GM12878 (cell line): ENCODE measurements around the gene LGALS8. TPM values are rescaled to one million over a fixed set of nuclear protein-coding genes. Genes with fewer than 3 reads are reported as not detected.

Source experiments
- ATAC-seq: fragments of 200-7000 bp; cut with Tn5 transposase; 3 replicates; pipeline ENCODE4 v1.9.1; 2020; ENCODE audit warnings: mild to moderate bottlenecking, moderate library complexity
- BruUV-seq: library from RNA; stranded (reverse); fragments of 400-500 nt; replicated peaks from 2 replicates; lab custom pipeline; 2021; lab: Mats Ljungman, UMichigan
- CTCF ChIA-PET: fragments of 300-600 bp; sonication (Branson Sonifier 250); formaldehyde crosslinking; extraction: SDS; loops from one replicate; lab custom pipeline; 2021; ENCODE audit warnings: inconsistent platforms; lab: Yijun Ruan, JAX
- POLR2A ChIA-PET: fragments of 350-600 bp; formaldehyde crosslinking; extraction: SDS; loops from one replicate; lab custom pipeline; 2021; ENCODE audit warnings: inconsistent platforms; lab: Charles Lee
- RAD21 ChIA-PET: fragments of 300-600 bp; sonication (Branson Sonifier 250); formaldehyde crosslinking; loops from one replicate; lab custom pipeline; 2023; ENCODE audit warnings: antibody characterized with exemption; ENCODE audit not compliant: unreplicated experiment; lab: Charles Lee
- SMC1A ChIA-PET: fragments of 300-600 bp; sonication (Branson Sonifier 250); formaldehyde crosslinking; loops from one replicate; lab custom pipeline; 2023; ENCODE audit not compliant: unreplicated experiment, uncharacterized antibody; lab: Charles Lee
- DNase-seq: peaks from one replicate; pipeline ENCODE4 v3.0.0-alpha.2; 2011; ENCODE audit warnings: low read depth, low spot score
- FAIRE-seq: peaks from 3 replicates; lab custom pipeline; 2011; peaks lifted over from hg19 to GRCh38; lab: Jason Lieb, UNC
- H2AFZ ChIP-seq: 2 replicates; pipeline ENCODE4 v1.6.0; 2011; ENCODE audit warnings: low read depth, low read length, control low read depth; ENCODE audit not compliant: control insufficient read depth
- H3K27ac ChIP-seq: 2 replicates; pipeline ENCODE4 v1.5.1; 2011; ENCODE audit warnings: control low read depth; ENCODE audit not compliant: control insufficient read depth, insufficient read depth
- H3K27me3 ChIP-seq, 2 experiments: replicated peaks in 1 of 2; 2 replicates each; pipeline versions ENCODE4 v1.6.0 to v1.6.1; 2011; ENCODE audit warnings: low read length in 1 of 2; ENCODE audit not compliant: control insufficient read depth in 2 of 2, insufficient read depth in 2 of 2
- H3K36me3 ChIP-seq, 2 experiments: 2 replicates each; pipeline ENCODE4 v1.5.1; 2011; ENCODE audit warnings: low read length in 1 of 2; ENCODE audit not compliant: control insufficient read depth in 2 of 2, insufficient read depth in 2 of 2
- H3K4me1 ChIP-seq: 2 replicates; pipeline ENCODE4 v1.6.1; 2011; ENCODE audit warnings: mild to moderate bottlenecking, low read length, moderate library complexity, mixed read lengths; ENCODE audit not compliant: control insufficient read depth, insufficient read depth
- H3K4me2 ChIP-seq: 2 replicates; pipeline ENCODE4 v1.6.0; 2011; ENCODE audit warnings: control low read depth; ENCODE audit not compliant: control insufficient read depth, insufficient read depth
- H3K4me3 ChIP-seq: fragments of 200-600 bp; sonication (generic); 2 replicates; pipeline ENCODE4 v1.5.1; 2016
- H3K79me2 ChIP-seq: 2 replicates; pipeline ENCODE4 v1.6.0; 2011; ENCODE audit warnings: low read length; ENCODE audit not compliant: control insufficient read depth, insufficient read depth
- H3K9ac ChIP-seq: 2 replicates; pipeline ENCODE4 v1.8.0; 2011; ENCODE audit warnings: low read length, control low read depth, mixed read lengths; ENCODE audit not compliant: control insufficient read depth, insufficient read depth
- H3K9me3 ChIP-seq: replicated peaks from 3 replicates; pipeline ENCODE4 v1.5.1; 2011; ENCODE audit warnings: mild to moderate bottlenecking, low read length; ENCODE audit not compliant: control insufficient read depth, insufficient read depth
- H4K20me1 ChIP-seq: 2 replicates; pipeline ENCODE4 v1.6.0; 2011; ENCODE audit not compliant: control insufficient read depth, insufficient read depth
- ATF2 ChIP-seq: IDR thresholded peaks from 2 replicates; pipeline ENCODE4 v1.6.1; 2012; ENCODE audit warnings: low read length, inconsistent platforms
- ATF7 ChIP-seq: fragments of 450-650 bp; IDR thresholded peaks from 2 replicates; pipeline ENCODE4 v1.6.1; 2016; ENCODE audit warnings: low read depth, mild to moderate bottlenecking
- BHLHE40 ChIP-seq, 2 experiments: fragments of 450-650 bp in 1 of 2; IDR thresholded peaks; 2 replicates each; pipeline ENCODE4 v1.6.1; 2011 to 2017; ENCODE audit warnings: low read depth in 2 of 2, borderline replicate concordance in 1 of 2, improper control_type of control experiment in 1 of 2, low read length in 1 of 2, mild to moderate bottlenecking in 1 of 2
- BRCA1 ChIP-seq: IDR thresholded peaks from 2 replicates; pipeline ENCODE4 v1.6.1; 2011; ENCODE audit warnings: low read depth, low read length, improper control_type of control experiment
- CBFB ChIP-seq: IDR thresholded peaks from 2 replicates; pipeline ENCODE4 v1.6.1; 2016; ENCODE audit warnings: antibody characterized with exemption, low read depth
- IKZF1 ChIP-seq: fragments of 450-650 bp; conservative IDR thresholded peaks from 2 replicates; pipeline ENCODE4 v1.6.1; 2017; ENCODE audit warnings: antibody characterized with exemption, mild to moderate bottlenecking
- JUNB ChIP-seq: IDR thresholded peaks from 2 replicates; pipeline ENCODE4 v1.6.1; 2016; ENCODE audit warnings: antibody characterized with exemption, mild to moderate bottlenecking
- MTA2 ChIP-seq: fragments of 450-650 bp; IDR thresholded peaks from 2 replicates; pipeline ENCODE4 v1.6.1; 2016; ENCODE audit warnings: low read depth, mild to moderate bottlenecking, moderate library complexity
- PAX8 ChIP-seq: fragments of 450-650 bp; IDR thresholded peaks from 2 replicates; pipeline ENCODE4 v1.6.1; 2017; ENCODE audit warnings: mild to moderate bottlenecking, moderate library complexity
- PRDM15 ChIP-seq: fragments of 450-650 bp; formaldehyde crosslinking; IDR thresholded peaks from 2 replicates; pipeline ENCODE4 v1.4.0; 2020; ENCODE audit warnings: mild to moderate bottlenecking, moderate library complexity
- RELA ChIP-seq: fragments of 450-650 bp; IDR thresholded peaks from 2 replicates; pipeline ENCODE4 v1.8.0; 2014; ENCODE audit warnings: borderline replicate concordance; ENCODE audit not compliant: partially characterized antibody
- RUNX3 ChIP-seq: IDR thresholded peaks from 2 replicates; pipeline ENCODE4 v1.6.1; 2012; ENCODE audit warnings: low read length, inconsistent platforms
- SKIL ChIP-seq: fragments of 450-650 bp; IDR thresholded peaks from 2 replicates; pipeline ENCODE4 v1.6.1; 2017; ENCODE audit warnings: mild to moderate bottlenecking, low read depth, inconsistent platforms; ENCODE audit not compliant: poor library complexity, severe bottlenecking
- SREBF1 ChIP-seq: IDR thresholded peaks from 2 replicates; pipeline ENCODE4 v1.6.1; 2012; ENCODE audit warnings: mild to moderate bottlenecking, low read length
- STAT3 ChIP-seq: IDR thresholded peaks from 2 replicates; pipeline ENCODE4 v1.6.1; 2011; ENCODE audit warnings: low read depth, low read length, improper control_type of control experiment
- USF2 ChIP-seq: IDR thresholded peaks from 2 replicates; pipeline ENCODE4 v1.6.1; 2011; ENCODE audit warnings: low read depth, low read length, improper control_type of control experiment, borderline replicate concordance
- ZBED1 ChIP-seq: IDR thresholded peaks from 2 replicates; pipeline ENCODE4 v1.6.1; 2016; ENCODE audit warnings: borderline replicate concordance
- WGBS: methylation state at CpG from one replicate; pipeline ENCODE4 v1.1.6; 2016; ENCODE audit warnings: low lambda C conversion rate; ENCODE audit not compliant: insufficient replicate concordance, insufficient coverage; ENCODE audit errors: missing lambda C conversion rate; 5-methylcytosine and 5-hydroxymethylcytosine counted together
- in situ Hi-C: fragments of 300-500 bp; cut with MboI; formaldehyde crosslinking; loops from 9 replicates; pipeline ENCODE4 v1.14.3; 2018; ENCODE audit warnings: mixed read lengths
- intact Hi-C: fragments of 100-400 bp; cut with micrococcal nuclease; formaldehyde crosslinking; loops from one replicate; pipeline ENCODE4 v1.14.2; 2022; ENCODE audit not compliant: unreplicated experiment
- polyA plus RNA-seq, 11 experiments: library from polyadenylated mRNA; depleted of rRNA in 4 of 11; unstranded in 6 of 11; stranded (reverse) in 5 of 11; fragments of >200 nt; fragmentation: Nextera tagmentation in 4 of 11; fragmentation: Illumina TruSeq in 1 of 11; extraction: Ambion mirVana in 4 of 11; extraction: Trizol in 1 of 11; gene quantifications; 1 replicate in 1 of 11; 2 replicates in 10 of 11; pipeline versions ENCODE4 v1.2.1 to v1.2.3, GENCODE V29; 2011 to 2016; ENCODE audit warnings: inconsistent platforms in 2 of 11, missing spikeins in 2 of 11, low read depth in 1 of 11
- total RNA-seq, 4 experiments: library from RNA; depleted of rRNA in 3 of 4; stranded (reverse); fragments of >200 nt in 3 of 4; fragmentation: Illumina TruSeq in 1 of 4; extraction: Trizol in 1 of 4; gene quantifications; 2 replicates each; pipeline versions ENCODE4 v1.2.1 to v1.2.3, GENCODE V29; 2013 to 2021

The LGALS8 gene
- total and polyA plus RNA-seq, 10 of the 15 experiments (the other 5 are each of a cell fraction or from before 2014, with no cell fraction given) = 15.4 to 86.5 (median 19.2) TPM

GRCh38 chr1:236508593-236509027, 15.2 kb upstream of the LGALS8 start:
- POLR2A ChIA-PET = interaction anchor here (0.9 kb wide), 1 partner anchor 17 kb away, joined by 3 read pairs; no protein-coding TSS in a partner anchor
- RAD21 ChIA-PET = interaction anchor here (1.6 kb wide), 1 partner anchor 156 kb away, joined by 4 read pairs; no protein-coding TSS in a partner anchor
- peak; percentile 95 for TF ChIP-seq RUNX3
- TF ChIP-seq IKZF1 = 0 out of 2 replicates have a peak, but pooled peaks have one; percentile 32
- TF ChIP-seq CBFB = 0 out of 2 replicates have a peak, but pooled peaks have one; percentile 15
- TF ChIP-seq RELA = no peak
- peak; percentile 57; the same call in 1 of the 2 replicates for TF ChIP-seq ATF7
- TF ChIP-seq BRCA1 = no peak
- no peak for TF ChIP-seq PAX8
- TF ChIP-seq SREBF1 = no peak
- TF ChIP-seq BHLHE40 (IDR thresholded peaks at IDR 0.05; ENCODE audit: borderline replicate concordance in 1 of 2, low read depth in 2 of 2, low read length in 1 of 2) = peak; percentile 77 to 86
- TF ChIP-seq MTA2 = peak; percentile 68
- TF ChIP-seq SKIL = peak; percentile 39
- no peak for TF ChIP-seq STAT3
- peak; percentile 15; the same call in 1 of the 2 replicates for TF ChIP-seq USF2
- no peak for TF ChIP-seq PRDM15 (CRISPR knock-in tag)
- peak; percentile 45 for TF ChIP-seq JUNB
- TF ChIP-seq ZBED1 = no peak
- TF ChIP-seq ATF2 = peak; percentile 36; the same call in 1 of the 2 replicates

More at GRCh38 chr1:236508593-236509027, 15.2 kb upstream of the LGALS8 start:
- Histone ChIP-seq H3K27ac (no peak overlapping the region), H2AFZ (no peak overlapping the region), H3K4me3 (0 out of 2 replicates have a peak overlapping the region, but pooled peaks have one; percentile 12), H3K79me2 (no peaks in the 10 kb centered on the region), H4K20me1 (no peaks in the 10 kb centered on the region), H3K9ac (no peak overlapping the region), H3K27me3 (no peaks in the 10 kb centered on the region), H3K9me3 (no peaks in the 10 kb centered on the region), H3K4me2 (peak overlapping the region; percentile 72), H3K4me1 (peaks cover 9% of the 10 kb centered on the region), H3K36me3 (no peaks in the 10 kb centered on the region)
- in situ Hi-C loops = no loop called here
- 0% methylated on average over 6 of the region's 6 CpGs for WGBS
- peak; percentile 81 for ATAC-seq
- peak; percentile 98 for FAIRE-seq
- SMC1A ChIA-PET = interaction anchor here (0.6 kb wide), 1 partner anchor 243 kb away, joined by 3 read pairs; no protein-coding TSS in a partner anchor
- CTCF ChIA-PET = interaction anchor here (1.0 kb wide), 1 partner anchor 21 kb away, joined by 4 read pairs; no protein-coding TSS in a partner anchor
- no TSS peak for BruUV-seq
- intact Hi-C loops = no loop called here
- DNase-seq = peak; percentile 35
